ENCODE data around the gene NPY4R2. TPM values are rescaled to one million over a fixed set of nuclear protein-coding genes. Genes with fewer than 3 reads are reported as not detected.

Gene NPY4R2
- total RNA-seq, 1 donor from 2014 or later: 0.49 TPM

Other genes with a start within 250 kb of the NPY4R2 start
- 17.9 TPM for gene SYT15B, start 155.1 kb upstream of the NPY4R2 start, total RNA-seq
- not detected for gene FAM25C, start 81.1 kb downstream of the NPY4R2 start, total RNA-seq